PFSK-1 (cell line): ENCODE measurements around the gene PTPRN2.

Experiments
- POLR2AphosphoS5 ChIP-seq: IDR thresholded peaks from 2 replicates; pipeline ENCODE4 v1.6.1; 2012; ENCODE audit warnings: low read depth, mild to moderate bottlenecking, control low read depth, low read length, moderate library complexity
- REST ChIP-seq, 2 experiments: IDR thresholded peaks; 2 replicates each; pipeline versions ENCODE4 v1.6.1 to v1.8.0; 2011 to 2012; ENCODE audit warnings: low read depth in 2 of 2, low read length in 2 of 2, control low read depth in 1 of 2, inconsistent platforms in 1 of 2, mild to moderate bottlenecking in 1 of 2, moderate library complexity in 1 of 2; ENCODE audit not compliant: insufficient read depth in 1 of 2
- TAF1 ChIP-seq: IDR thresholded peaks from 2 replicates; pipeline ENCODE4 v1.6.1; 2012; ENCODE audit warnings: low read length, control low read depth, borderline replicate concordance; ENCODE audit not compliant: insufficient read depth

GRCh38 chr7:157828881-157829280 lies 758.7 kb downstream of the PTPRN2 start:
- TF ChIP-seq POLR2AphosphoS5 (no peak), TAF1 (no peak), REST (IDR thresholded peaks at IDR 0.05; ENCODE audit: insufficient read depth in 1 of 2, low read depth in 2 of 2, low read length in 2 of 2) (no peak)
